Posterior vena cava (tissue), 2 donors: ENCODE data around the gene SAMM50. TPM values are rescaled to one million over a fixed set of nuclear protein-coding genes. Genes with fewer than 3 reads are reported as not detected.
A peak's percentile ranks its signal among the peaks of the same experiment; 100 is the strongest.
"Not testable (repeated sequence)": the region's sequence is repeated elsewhere in the genome, so short reads cannot be mapped to it uniquely, and the experiment has no call there.

ENCODE experiments used
- DNase-seq: peaks from one replicate; pipeline ENCODE4 v3.0.0-alpha.2; 2020; ENCODE audit warnings: low spot score
- intact Hi-C, 2 donors: fragments of 100-400 bp; cut with DNase I; formaldehyde crosslinking; loops; one replicate each; pipeline versions ENCODE4 v1.14.1 to v1.14.2; 2022 to 2023
- total RNA-seq, 2 donors: library from RNA; stranded (reverse); fragmentation: NEBNext Ultra II Directional; extraction: Animal tissue kit (Norgen Biotek cat#: 25700); gene quantifications; one replicate each; pipeline ENCODE4 v1.2.1, GENCODE V29; 2021
- donor health status: DM: yes; HTN: yes; CAD: no.
- donor health status: DM: yes; HTN: yes; CAD: no.

SAMM50 gene
- total RNA-seq, 2 donors from 2014 or later: 20.8 to 25.6 TPM

DNA sequence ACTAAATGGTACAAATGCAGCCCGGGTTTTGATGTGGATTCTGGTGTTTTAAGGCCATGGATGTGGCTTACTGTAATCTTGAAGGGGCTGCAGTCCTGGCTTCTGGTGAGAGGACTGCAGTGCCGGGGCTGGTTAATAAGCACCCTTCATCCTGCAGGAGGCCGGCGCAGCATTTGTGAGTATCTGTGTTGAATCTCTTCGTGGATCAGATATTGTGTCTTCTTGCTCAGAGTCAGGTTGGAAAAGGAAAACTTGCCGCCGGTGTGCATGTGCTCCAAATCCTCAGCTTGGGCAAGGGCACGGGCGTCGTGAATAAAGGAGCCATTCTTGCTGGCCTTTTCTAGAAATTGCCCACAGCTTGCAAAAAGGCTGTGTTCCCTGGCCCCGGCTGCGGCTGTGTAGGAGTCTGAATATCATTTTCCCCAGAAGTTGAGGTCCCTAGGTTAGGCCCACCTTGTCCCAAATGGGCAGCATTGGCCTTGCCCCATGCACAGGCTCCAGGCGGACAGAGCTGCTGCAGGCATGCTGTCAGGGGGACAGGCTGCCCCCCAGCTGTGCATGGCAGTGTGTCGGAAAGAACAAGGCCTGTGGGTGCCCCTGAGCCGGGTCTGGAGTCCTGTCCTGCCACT lies 39.9 kb downstream of the SAMM50 start:
- intact Hi-C loops: loop anchor here in 1 of 2 donors (10.0 kb wide), 1 partner anchor 90 kb away; no protein-coding TSS in a partner anchor
- no peak for DNase-seq

DNA sequence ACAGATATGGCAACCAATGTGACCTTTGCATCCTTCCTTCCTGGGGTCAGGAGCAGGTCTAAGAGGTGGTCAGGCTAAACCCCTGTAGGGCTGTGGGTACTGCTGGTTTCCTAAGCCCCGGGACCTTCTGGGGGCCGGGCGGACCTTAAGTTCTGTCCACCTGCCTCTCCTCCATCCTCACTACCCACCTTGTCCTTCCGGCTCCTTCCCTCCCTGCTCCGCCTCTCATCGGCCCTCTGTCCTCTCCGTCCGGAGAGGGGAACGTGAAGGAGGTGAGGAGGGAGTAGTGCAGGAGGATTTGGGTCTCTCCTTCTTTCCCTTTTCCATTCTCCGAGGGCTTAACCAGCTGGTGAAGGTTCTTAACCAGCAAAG lies 40.5 kb downstream of the SAMM50 start:
- intact Hi-C loops: loop anchor here in 1 of 2 donors (10.0 kb wide), 1 partner anchor 89 kb away; no protein-coding TSS in a partner anchor
- DNase-seq: no peak

DNA sequence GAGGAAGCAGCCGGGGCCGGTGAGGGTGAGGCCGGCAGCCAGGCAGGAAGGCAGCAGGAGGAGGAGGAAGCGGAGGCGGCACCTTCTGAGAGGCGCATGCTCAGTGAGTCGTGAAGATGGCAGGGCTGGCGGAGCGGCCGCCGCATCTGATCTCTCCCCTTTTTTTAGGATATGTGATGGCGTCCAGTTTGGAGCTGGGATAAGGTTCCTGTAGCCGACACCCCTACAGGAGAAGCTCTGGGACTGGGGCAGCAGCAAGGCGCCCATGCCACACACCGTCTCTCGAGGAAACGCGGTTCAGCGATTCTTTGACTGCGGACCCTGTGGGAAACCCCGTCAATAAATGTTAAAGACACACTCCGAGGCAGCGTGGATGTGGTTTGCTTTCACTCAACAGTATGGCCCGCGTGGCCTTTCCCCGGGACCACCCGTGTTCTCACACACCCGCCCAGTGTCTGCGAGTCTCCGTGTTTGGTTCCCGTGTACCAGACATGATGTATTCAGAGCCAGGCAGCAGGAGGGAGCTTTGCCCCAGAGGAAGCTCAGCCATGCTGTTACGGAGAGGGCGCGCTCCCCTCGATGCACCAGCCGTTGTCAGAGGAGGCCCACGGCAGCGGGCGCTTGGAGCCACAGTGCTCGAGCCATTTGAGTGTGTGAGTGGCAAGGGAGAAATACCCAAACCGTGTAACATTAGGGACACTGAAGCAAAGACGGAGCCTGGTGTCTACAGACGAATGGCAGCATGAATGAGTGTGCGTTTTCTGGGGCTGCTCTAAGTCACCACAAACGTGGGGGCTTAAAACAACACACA lies 41.1 kb downstream of the SAMM50 start:
- peak; percentile 91 for DNase-seq
- intact Hi-C loops: loop anchor here in 1 of 2 donors (10.0 kb wide), 1 partner anchor 88 kb away; no protein-coding TSS in a partner anchor

DNA sequence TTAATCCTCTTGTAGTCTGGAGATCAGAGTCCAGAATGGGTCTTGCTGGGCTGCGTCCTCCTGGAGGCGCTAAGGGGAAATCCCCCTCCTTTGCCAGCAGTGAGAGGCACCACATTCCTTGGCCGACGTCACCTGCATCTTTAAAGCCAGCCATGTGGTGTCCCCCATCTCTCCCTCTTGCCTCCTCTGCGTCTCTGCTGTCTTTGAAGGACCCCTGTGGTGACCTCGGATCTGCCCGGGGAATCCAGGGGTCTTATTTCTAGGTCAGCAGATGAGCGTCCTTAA lies 41.7 kb downstream of the SAMM50 start:
- intact Hi-C loops: loop anchor here in 1 of 2 donors (10.0 kb wide), 1 partner anchor 88 kb away; no protein-coding TSS in a partner anchor

DNA sequence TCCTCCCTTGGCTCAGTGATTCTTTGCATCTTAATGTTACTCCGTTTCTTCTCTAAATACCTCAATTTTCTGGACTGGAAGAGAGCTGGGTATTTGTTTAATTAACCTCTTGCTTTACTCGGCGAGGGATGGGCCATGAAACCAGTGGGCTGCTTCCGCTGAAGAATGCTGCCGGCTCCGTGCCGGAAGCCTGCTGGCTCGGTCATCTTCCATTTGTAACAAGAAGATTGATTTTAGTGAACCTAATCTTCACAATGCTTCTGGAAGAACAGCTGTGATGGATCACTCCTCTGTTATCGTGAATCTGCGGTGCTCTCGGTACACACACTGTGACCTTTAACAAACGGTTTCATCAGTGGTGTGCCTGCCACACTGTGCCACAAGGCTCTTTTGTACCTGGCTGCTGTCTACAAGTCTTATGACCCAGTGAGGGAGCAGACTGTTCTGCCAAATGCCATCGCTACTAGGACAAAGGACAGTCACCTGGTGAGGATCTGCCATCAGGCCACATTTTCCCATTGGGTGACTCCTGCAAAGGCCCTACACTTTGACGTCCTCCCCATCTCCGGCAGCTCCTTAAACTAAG lies 43.5 kb downstream of the SAMM50 start:
- DNase-seq: no peak
- intact Hi-C loops: loop anchor here in 1 of 2 donors (10.0 kb wide), 1 partner anchor 86 kb away; no protein-coding TSS in a partner anchor

More for the DNA sequence above, 41.7 kb downstream of the SAMM50 start:
- DNase-seq: no peak

DNA sequence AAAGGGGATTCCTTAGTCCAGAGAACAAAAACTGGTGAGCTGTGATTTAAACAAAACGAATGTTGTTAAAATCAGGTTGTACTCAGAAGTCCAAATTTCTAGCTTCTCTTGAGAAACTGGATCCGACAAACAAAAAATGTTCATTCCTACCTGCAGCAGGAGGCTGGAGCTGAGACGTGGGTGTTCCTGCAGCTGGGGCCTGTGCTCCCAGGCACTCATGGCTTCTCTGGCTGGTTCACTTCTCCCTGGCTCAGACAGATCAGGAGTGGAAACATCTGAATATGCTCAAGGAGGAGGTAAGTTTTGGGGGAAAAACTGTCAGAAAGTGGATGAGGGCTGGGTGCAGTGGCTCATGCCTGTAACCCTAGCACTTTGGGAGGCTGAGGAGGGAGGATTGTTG lies 44.1 kb downstream of the SAMM50 start:
- no peak for DNase-seq
- intact Hi-C loops: loop anchor here in 1 of 2 donors (10.0 kb wide), 1 partner anchor 85 kb away; no protein-coding TSS in a partner anchor

DNA sequence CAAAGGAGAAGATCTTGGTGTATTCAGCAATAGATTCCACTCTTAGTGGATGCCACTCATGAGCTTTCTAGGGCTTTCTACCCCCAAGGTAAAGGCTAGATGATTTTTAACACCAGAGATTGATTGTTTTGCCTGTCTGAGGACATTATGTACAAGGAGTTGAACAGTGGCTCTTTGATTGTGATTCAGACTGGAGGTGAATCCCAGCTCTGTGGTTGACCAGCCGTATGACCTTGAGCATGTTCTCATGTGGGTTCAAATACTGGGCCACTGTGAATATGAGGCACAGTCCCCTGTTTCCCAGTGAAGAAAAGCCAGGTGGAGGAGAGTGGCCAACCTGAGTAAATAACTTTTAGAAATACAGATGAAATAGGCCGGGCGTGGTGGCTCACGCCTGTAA lies 44.9 kb downstream of the SAMM50 start:
- intact Hi-C loops: no loop called here
- no peak for DNase-seq

DNA sequence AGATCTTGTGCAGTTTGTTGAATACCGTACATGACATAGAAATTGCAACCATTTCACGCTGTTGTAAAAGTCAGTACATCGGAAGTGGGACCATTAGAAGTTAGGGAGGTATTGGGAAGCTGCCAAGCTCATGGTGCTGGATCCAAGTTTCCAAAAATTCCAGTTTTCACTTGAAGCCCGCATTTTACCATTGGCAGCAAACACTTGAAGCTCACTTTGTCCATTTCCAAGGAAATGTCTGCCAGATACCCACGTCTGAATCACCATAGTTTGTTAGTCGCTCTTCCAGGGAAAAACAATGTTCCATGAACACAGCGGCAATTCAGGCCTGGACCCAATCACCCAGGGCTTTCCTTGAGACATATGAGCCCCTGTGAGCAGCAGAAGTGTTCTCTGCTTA lies 46.3 kb downstream of the SAMM50 start:
- DNase-seq: no peak
- intact Hi-C loops: no loop called here

DNA sequence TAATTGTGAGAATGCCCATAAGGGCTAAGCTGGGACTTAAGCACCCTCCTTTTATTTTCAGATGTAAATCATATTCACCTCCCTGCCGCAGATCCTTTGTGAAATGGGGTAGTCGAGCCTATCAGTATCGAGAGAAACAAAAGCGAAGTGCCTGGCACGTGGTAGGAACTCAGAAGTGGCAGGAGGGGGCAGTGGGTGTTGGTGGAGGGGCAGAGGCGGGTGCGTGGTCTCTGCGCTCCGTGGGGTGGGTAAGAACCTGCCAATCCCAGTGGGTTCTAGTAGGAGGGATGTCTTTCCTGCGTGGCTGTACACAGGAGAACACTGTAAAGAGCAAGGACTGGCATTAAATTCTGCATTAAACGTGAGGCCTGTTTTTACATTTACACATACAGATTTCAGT lies 47.1 kb downstream of the SAMM50 start:
- DNase-seq: no peak
- intact Hi-C loops: no loop called here

DNA sequence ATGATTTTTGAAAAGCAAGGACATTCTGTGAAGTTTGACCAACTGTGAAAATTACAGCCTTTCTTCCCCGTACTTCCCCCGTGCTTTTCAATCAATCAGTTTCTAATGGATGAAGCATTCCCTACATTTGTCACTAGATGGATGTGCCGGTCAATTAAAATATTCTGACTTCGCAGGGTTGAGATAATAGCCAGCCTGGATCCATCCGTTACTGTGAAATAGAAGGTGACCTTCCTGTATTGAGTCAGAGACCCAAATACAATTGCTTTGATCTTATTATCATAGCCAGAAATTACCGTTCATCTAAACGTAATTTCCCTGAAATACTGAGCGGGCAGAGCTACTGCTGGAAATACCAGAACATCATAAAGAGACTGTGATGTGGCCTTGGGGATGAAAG lies 47.8 kb downstream of the SAMM50 start:
- intact Hi-C loops: no loop called here
- no peak for DNase-seq

DNA sequence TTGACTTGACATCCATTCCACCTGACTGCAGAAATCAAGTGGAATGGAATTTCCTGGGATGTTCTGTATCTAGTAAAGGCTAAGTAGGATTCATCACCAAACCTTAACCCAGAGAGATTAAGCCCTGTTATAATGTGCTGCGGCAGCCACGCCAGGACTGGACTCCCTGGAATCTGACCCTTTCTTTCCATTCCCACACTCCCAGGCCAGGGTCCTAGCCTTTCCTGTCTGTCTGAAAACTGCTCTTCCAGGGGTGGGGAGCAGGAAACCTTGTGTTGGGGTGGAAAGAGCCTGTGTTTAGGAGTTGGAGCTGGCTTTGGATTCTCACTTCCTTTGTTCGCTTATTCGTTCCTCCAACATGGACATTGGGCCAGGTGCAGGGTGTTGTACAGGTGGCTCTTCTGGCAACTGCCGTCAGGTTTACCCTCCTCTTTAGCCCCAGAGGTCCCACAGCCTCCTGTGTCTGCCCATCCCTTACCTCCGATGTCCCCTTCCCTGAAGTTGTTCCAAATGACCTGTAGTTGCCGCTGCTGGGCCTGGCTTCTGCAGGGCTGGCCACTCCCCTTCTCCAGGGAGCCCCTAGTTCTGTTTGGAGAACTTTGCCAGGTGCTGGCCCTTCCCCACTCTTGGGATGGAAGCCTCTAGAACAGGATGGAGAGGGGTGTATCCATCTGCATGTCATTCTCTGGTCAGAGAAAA lies 48.3 kb downstream of the SAMM50 start:
- no peak for DNase-seq
- intact Hi-C loops: no loop called here

DNA sequence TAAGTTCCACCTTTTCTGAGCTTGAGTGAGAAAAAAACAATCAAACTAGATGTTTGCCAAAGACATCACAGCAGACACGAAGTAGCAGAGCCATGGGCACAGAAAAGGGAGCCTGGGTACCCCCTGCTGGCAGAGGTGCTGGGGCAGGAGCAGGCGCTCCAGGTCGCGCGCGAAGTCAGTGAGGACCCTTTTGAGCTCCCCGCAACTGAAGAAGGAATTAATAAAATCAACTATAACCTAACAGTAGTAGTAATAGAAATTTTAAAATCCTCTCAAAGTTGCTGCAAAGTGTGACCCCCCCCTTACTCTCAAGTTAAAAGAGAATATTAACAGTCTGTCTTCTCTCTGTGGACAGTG lies 48.8 kb downstream of the SAMM50 start:
- DNase-seq: no peak
- intact Hi-C loops: no loop called here

DNA sequence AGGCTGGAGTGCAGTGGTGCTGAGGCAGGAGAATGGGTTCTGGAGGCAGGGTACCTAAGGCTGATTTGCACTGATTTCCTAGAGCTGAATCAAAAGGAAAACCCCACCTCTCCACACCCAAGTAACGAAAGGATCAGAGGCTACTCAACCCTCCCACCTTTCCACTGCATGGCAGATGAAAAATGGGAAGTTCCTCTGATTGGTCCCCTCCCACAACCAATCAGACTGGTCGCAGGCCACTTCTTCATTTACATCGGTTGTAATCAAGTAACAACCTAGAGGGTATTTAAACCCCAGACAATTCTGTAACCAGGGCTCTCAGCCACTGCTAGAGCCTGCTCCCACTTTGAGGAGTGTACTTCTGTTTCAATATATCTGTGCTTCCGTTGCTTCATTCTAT lies 50.3 kb downstream of the SAMM50 start:
- intact Hi-C loops: no loop called here
- no peak for DNase-seq

DNA sequence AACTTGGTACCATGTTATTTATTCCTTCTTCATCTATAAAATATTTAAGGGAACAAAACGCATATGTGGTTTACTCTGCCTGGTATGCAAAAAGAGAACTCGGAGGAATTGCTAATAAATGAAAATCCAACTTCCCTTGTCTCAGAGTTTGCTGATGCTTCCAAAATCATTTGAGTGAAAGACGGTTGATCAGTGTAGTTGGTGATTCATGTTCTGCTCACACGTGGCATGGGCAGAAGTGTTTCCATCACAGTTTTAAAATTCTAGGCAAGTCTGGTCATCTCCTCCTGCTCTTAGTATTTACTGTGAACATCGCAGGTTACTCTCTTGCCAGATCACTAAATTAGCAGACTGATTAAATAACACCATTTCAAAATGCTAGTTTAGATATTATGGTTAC lies 56.9 kb downstream of the SAMM50 start:
- DNase-seq: no peak
- intact Hi-C loops: no loop called here

DNA sequence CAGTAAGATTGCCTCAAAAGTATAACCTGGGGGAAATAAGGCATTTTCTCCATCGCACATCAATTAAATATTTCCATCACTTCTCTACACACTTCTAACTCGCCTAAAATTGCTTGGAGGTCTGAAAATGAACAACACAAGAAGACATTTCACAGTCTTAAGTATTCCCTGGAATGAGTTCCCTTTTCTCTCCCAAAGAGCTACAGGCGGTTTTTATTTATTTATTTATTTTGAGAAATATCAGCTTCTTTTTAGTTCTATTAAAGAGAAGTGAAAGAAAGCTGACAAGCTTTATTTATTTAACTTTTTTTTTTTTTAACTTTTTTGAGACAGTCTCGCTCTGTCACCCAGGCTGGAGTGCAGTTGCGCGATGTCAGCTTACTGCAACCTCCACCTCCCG lies 57.3 kb downstream of the SAMM50 start:
- no peak for DNase-seq
- intact Hi-C loops: no loop called here

DNA sequence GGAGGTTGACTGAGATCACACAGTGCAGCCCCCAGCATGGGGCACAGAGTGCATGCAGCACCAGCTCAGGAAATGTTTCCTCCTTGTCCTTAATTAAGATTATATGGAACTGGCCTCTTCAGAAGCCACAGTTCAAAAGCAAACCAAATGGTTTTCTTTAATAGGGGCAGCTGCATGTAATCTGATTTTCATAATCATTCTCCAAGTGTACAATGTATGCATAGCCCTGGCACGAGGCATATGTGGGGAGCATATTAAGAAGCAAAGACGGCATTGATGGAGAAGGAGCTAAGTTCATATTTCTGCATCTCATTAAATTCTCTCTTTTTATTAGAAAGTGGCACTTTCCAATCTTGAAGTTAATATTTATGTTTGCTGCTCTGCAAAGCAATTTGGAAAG lies 59.0 kb downstream of the SAMM50 start:
- DNase-seq: no peak
- intact Hi-C loops: no loop called here

DNA sequence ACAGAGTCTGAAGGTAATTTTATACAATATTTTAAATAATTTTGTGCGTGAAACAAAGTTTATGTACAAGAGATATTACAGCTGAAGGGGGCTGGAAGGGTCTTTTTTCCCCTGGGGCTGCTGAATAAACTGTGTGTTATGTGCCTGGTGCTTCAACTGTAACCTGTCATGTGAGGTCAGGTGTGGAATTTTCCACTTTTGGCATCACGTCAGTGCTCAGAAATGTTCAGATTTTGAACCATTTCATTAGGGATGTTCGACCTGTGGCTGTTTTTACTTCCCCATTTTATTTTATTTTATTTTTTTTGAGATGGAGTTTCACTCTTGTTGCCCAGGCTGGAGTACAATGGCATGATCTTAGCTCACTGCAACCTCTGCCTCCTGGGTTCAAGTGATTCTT lies 61.3 kb downstream of the SAMM50 start:
- intact Hi-C loops: not testable (repeated sequence)

DNA sequence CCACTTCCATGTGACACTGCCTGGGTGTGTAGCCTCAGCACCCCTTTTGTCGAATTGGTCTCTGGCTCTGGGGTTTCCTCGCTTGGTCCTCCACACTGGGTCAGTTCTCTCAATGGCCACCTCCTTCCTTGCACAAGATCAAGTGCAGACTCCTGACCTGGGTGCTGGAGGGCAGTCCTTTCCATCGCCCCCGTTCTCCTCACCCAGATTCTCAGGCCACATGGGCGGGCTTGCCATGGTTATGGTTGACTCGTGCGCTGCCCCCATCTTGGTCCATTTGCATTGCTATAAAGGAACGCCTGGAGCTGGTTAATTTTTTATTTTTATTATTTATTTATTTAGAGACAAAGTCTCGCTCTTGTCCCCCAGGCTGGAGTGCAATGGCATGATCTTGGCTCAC lies 63.4 kb downstream of the SAMM50 start:
- DNase-seq: peak; percentile 64
- intact Hi-C loops: no loop called here

More for the DNA sequence above, 61.3 kb downstream of the SAMM50 start:
- DNase-seq: not testable (repeated sequence)

DNA sequence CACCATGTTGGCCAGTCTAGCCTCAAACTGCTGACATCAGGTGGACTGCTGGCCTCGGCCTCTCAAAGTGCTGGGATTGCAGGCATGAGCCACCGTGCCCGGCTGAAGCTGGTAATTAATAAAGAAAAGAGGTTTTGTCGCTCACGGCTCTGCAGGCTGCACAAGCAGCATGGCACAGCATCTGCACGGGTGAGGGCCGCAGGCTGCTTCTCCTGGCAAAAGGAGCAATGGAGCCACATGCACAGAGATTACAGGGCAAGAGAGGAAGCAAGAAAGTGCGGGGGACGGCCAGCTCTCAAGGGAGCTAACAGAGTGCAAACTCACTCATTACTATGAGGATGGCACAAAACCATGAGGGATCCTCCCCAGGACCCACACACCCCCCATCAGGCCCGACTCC lies 64.2 kb downstream of the SAMM50 start:
- DNase-seq: no peak
- intact Hi-C loops: no loop called here

DNA sequence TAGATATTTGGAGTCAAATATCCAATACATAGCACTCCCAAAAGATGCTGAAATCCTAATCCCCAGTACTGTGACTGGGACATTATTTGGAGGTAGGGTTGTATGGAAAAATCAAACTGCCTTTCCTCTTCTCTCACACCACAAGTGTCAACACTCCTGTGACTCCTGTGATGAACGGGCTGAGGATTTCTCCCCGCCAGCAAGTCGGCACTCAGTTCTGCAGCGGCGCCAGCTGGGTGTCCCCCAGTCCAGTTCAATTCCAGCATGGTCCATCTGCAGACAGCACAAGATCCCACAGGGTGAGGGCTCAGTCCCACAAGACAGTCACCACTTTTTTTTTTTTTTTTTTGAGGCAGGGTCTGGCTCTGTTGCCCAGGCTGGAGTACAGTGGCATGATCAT lies 64.6 kb downstream of the SAMM50 start:
- no peak for DNase-seq
- intact Hi-C loops: no loop called here
